Measurements from ENCODE around the gene RANBP9.

The RANBP9 gene

GRCh38 chr6:13710552-13711323, 897 bp downstream of the RANBP9 start:
- peak overlapping the region; percentile 75 for H3K4me3 ChIP-seq (ENCODE audit: low read depth, low read length)

GRCh38 chr6:13709689-13710551, 1.7 kb downstream of the RANBP9 start:
- Histone ChIP-seq H3K27ac (ENCODE audit: low read depth, low read length) (no peak overlapping the region), H3K27me3 (ENCODE audit: control insufficient read depth, insufficient read depth, low read length) (no peaks in the 10 kb centered on the region), H3K36me3 (ENCODE audit: control insufficient read depth, insufficient read depth, low read length) (no peaks in the 10 kb centered on the region), H3K4me3 (ENCODE audit: low read depth, low read length) (peak overlapping the region; percentile 75), H3K9ac (ENCODE audit: low read length) (peak overlapping the region; percentile 85), H3K9me3 (ENCODE audit: control insufficient read depth, insufficient read depth, low read depth, low read length) (no peaks in the 10 kb centered on the region), H3K4me1 (ENCODE audit: control insufficient read depth, insufficient read depth, low read length) (peaks cover 20% of the 10 kb centered on the region)

More at GRCh38 chr6:13710552-13711323, 897 bp downstream of the RANBP9 start:
- no peak overlapping the region; the same call in 1 of the 2 replicates for H3K27ac ChIP-seq (ENCODE audit: low read depth, low read length)
- peaks cover 5% of the 10 kb centered on the region for H3K9me3 ChIP-seq (ENCODE audit: control insufficient read depth, insufficient read depth, low read depth, low read length)
- H3K4me1 ChIP-seq (ENCODE audit: control insufficient read depth, insufficient read depth, low read length): peaks cover 20% of the 10 kb centered on the region
- H3K27me3 ChIP-seq (ENCODE audit: control insufficient read depth, insufficient read depth, low read length): no peaks in the 10 kb centered on the region
- H3K9ac ChIP-seq (ENCODE audit: low read length): peak overlapping the region; percentile 85
- H3K36me3 ChIP-seq (ENCODE audit: control insufficient read depth, insufficient read depth, low read length): no peaks in the 10 kb centered on the region

GRCh38 chr6:13708736-13709135, 2.9 kb downstream of the RANBP9 start:
- Histone ChIP-seq H3K9ac (ENCODE audit: low read length) (no peak overlapping the region), H3K4me1 (ENCODE audit: control insufficient read depth, insufficient read depth, low read length) (peaks cover 20% of the 10 kb centered on the region), H3K4me3 (ENCODE audit: low read depth, low read length) (peak overlapping the region; percentile 75), H3K9me3 (ENCODE audit: control insufficient read depth, insufficient read depth, low read depth, low read length) (no peaks in the 10 kb centered on the region), H3K36me3 (ENCODE audit: control insufficient read depth, insufficient read depth, low read length) (no peaks in the 10 kb centered on the region), H3K27ac (ENCODE audit: low read depth, low read length) (no peak overlapping the region), H3K27me3 (ENCODE audit: control insufficient read depth, insufficient read depth, low read length) (no peaks in the 10 kb centered on the region)

DNA sequence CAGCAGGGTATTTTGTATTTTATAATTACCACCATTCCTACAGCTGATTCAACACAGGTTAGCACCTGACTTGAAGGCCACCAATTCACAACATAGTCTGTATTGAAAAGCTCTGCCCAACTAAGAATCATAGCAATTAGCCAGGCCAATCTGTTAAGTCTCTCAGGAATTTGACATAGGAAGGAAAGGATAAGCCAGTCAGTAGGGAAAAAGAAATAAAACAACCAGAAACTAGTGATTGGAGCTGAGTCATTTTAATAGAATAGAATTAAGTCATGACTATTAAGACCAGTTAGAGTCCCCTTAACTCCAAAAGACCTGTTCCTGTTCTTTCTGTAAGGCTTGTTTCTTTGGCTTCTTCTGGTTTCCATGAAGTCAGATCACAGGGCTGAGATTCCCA, 8.1 kb downstream of the RANBP9 start:
- H3K9me3 ChIP-seq (ENCODE audit: control insufficient read depth, insufficient read depth, low read depth, low read length): no peaks in the 10 kb centered on the region
- 0 out of 2 replicates have a peak, but pooled peaks cover 8% of the 10 kb centered on the region for H3K4me1 ChIP-seq (ENCODE audit: control insufficient read depth, insufficient read depth, low read length)
- H3K4me3 ChIP-seq (ENCODE audit: low read depth, low read length): no peak overlapping the region
- H3K9ac ChIP-seq (ENCODE audit: low read length): no peak overlapping the region
- no peaks in the 10 kb centered on the region for H3K36me3 ChIP-seq (ENCODE audit: control insufficient read depth, insufficient read depth, low read length)
- no peak overlapping the region for H3K27ac ChIP-seq (ENCODE audit: low read depth, low read length)
- H3K27me3 ChIP-seq (ENCODE audit: control insufficient read depth, insufficient read depth, low read length): no peaks in the 10 kb centered on the region

DNA sequence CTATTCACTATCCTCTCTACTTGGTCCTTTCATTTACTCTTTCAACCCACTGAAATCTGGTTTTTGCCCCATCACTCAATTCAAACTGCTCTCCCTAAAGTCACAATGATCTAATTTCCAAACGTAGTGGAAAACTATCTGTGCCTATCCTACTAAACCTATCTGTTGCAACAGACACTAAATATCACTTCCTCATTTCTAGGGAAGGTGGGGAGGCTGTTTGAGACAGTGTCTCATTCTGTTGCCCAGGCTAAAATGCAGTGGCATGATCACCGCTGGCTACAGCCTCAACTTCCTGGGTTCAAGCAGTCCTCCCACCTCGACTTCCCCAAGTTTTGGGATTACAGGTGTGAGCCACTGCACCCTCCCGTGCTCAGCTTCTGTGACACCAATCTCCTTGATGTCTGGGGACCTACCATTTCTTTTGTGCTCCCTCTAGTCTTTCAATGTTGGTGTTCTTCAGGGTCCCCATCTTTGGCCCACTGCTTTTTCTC, 8.8 kb downstream of the RANBP9 start:
- 0 out of 2 replicates have a peak, but pooled peaks cover 6% of the 10 kb centered on the region for H3K4me1 ChIP-seq (ENCODE audit: control insufficient read depth, insufficient read depth, low read length)
- no peaks in the 10 kb centered on the region for H3K36me3 ChIP-seq (ENCODE audit: control insufficient read depth, insufficient read depth, low read length)
- H3K27ac ChIP-seq (ENCODE audit: low read depth, low read length): no peak overlapping the region
- no peak overlapping the region for H3K4me3 ChIP-seq (ENCODE audit: low read depth, low read length)
- no peak overlapping the region for H3K9ac ChIP-seq (ENCODE audit: low read length)
- no peaks in the 10 kb centered on the region for H3K9me3 ChIP-seq (ENCODE audit: control insufficient read depth, insufficient read depth, low read depth, low read length)
- no peaks in the 10 kb centered on the region for H3K27me3 ChIP-seq (ENCODE audit: control insufficient read depth, insufficient read depth, low read length)

- Histone ChIP-seq H3K9ac (ENCODE audit: low read length) (no peak overlapping the region), H3K36me3 (ENCODE audit: control insufficient read depth, insufficient read depth, low read length) (peaks cover 5% of the 10 kb centered on the region; the same call in 1 of the 2 replicates), H3K4me1 (ENCODE audit: control insufficient read depth, insufficient read depth, low read length) (peaks cover 13% of the 10 kb centered on the region; the same call in 1 of the 2 replicates), H3K27me3 (ENCODE audit: control insufficient read depth, insufficient read depth, low read length) (no peaks in the 10 kb centered on the region), H3K27ac (ENCODE audit: low read depth, low read length) (no peak overlapping the region), H3K4me3 (ENCODE audit: low read depth, low read length) (no peak overlapping the region), H3K9me3 (ENCODE audit: control insufficient read depth, insufficient read depth, low read depth, low read length) (no peaks in the 10 kb centered on the region)
Measured at GRCh38 chr6:13700232-13700631, 11.4 kb downstream of the RANBP9 start.

GRCh38 chr6:13698715-13699114, 12.9 kb downstream of the RANBP9 start:
- Histone ChIP-seq H3K27ac (ENCODE audit: low read depth, low read length) (no peak overlapping the region), H3K9me3 (ENCODE audit: control insufficient read depth, insufficient read depth, low read depth, low read length) (no peaks in the 10 kb centered on the region), H3K4me3 (ENCODE audit: low read depth, low read length) (no peak overlapping the region), H3K9ac (ENCODE audit: low read length) (no peak overlapping the region), H3K36me3 (ENCODE audit: control insufficient read depth, insufficient read depth, low read length) (peaks cover 9% of the 10 kb centered on the region; the same call in 1 of the 2 replicates), H3K4me1 (ENCODE audit: control insufficient read depth, insufficient read depth, low read length) (peaks cover 13% of the 10 kb centered on the region; the same call in 1 of the 2 replicates), H3K27me3 (ENCODE audit: control insufficient read depth, insufficient read depth, low read length) (no peaks in the 10 kb centered on the region)

- peaks cover 13% of the 10 kb centered on the region; the same call in 1 of the 2 replicates for H3K4me1 ChIP-seq (ENCODE audit: control insufficient read depth, insufficient read depth, low read length)
Measured at GRCh38 chr6:13697857-13698256, 13.8 kb downstream of the RANBP9 start.

GRCh38 chr6:13696226-13696625, 15.4 kb downstream of the RANBP9 start:
- H3K27ac ChIP-seq (ENCODE audit: low read depth, low read length): no peak overlapping the region
- H3K4me3 ChIP-seq (ENCODE audit: low read depth, low read length): no peak overlapping the region
- H3K27me3 ChIP-seq (ENCODE audit: control insufficient read depth, insufficient read depth, low read length): no peaks in the 10 kb centered on the region
- peaks cover 13% of the 10 kb centered on the region; the same call in 1 of the 2 replicates for H3K4me1 ChIP-seq (ENCODE audit: control insufficient read depth, insufficient read depth, low read length)
- H3K36me3 ChIP-seq (ENCODE audit: control insufficient read depth, insufficient read depth, low read length): peaks cover 9% of the 10 kb centered on the region; the same call in 1 of the 2 replicates
- no peaks in the 10 kb centered on the region for H3K9me3 ChIP-seq (ENCODE audit: control insufficient read depth, insufficient read depth, low read depth, low read length)
- no peak overlapping the region for H3K9ac ChIP-seq (ENCODE audit: low read length)

More at GRCh38 chr6:13697857-13698256, 13.8 kb downstream of the RANBP9 start:
- H3K9ac ChIP-seq (ENCODE audit: low read length): no peak overlapping the region
- no peaks in the 10 kb centered on the region for H3K9me3 ChIP-seq (ENCODE audit: control insufficient read depth, insufficient read depth, low read depth, low read length)
- peaks cover 9% of the 10 kb centered on the region; the same call in 1 of the 2 replicates for H3K36me3 ChIP-seq (ENCODE audit: control insufficient read depth, insufficient read depth, low read length)
- H3K27me3 ChIP-seq (ENCODE audit: control insufficient read depth, insufficient read depth, low read length): no peaks in the 10 kb centered on the region
- no peak overlapping the region for H3K4me3 ChIP-seq (ENCODE audit: low read depth, low read length)
- no peak overlapping the region for H3K27ac ChIP-seq (ENCODE audit: low read depth, low read length)

DNA sequence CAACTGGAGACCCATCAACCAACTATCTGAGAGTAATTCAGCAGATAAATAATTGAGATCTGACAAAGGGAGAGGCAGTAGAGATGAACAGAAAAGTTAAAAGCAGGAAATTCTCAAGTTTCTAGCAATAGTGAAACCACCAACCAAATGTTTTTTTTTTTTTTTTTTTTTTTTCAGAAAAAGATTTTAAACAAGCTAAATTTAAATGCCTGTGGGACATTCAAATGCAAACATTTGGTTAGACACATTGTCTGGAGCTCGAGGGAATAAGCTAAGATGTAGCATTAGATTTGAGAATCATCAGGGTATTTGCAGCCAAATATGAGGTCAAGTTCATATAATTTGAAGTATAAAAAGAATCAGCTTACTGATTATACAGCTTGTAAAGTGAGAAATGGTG, 16.4 kb downstream of the RANBP9 start:
- Histone ChIP-seq H3K27ac (ENCODE audit: low read depth, low read length) (no peak overlapping the region), H3K9me3 (ENCODE audit: control insufficient read depth, insufficient read depth, low read depth, low read length) (no peaks in the 10 kb centered on the region), H3K4me3 (ENCODE audit: low read depth, low read length) (no peak overlapping the region), H3K9ac (ENCODE audit: low read length) (no peak overlapping the region), H3K36me3 (ENCODE audit: control insufficient read depth, insufficient read depth, low read length) (peaks cover 9% of the 10 kb centered on the region; the same call in 1 of the 2 replicates), H3K4me1 (ENCODE audit: control insufficient read depth, insufficient read depth, low read length) (peaks cover 13% of the 10 kb centered on the region; the same call in 1 of the 2 replicates), H3K27me3 (ENCODE audit: control insufficient read depth, insufficient read depth, low read length) (no peaks in the 10 kb centered on the region)
